GM19193 (cell line): ENCODE measurements around the gene GOLGA6L22.
"Not testable (repeated sequence)": the region's sequence is repeated elsewhere in the genome, so short reads cannot be mapped to it uniquely, and the experiment has no call there.

ENCODE experiments used
- POLR2A ChIP-seq: IDR thresholded peaks from 4 replicates; pipeline ENCODE4 v1.6.1; 2011; ENCODE audit not compliant: insufficient read depth, insufficient read length; ENCODE audit errors: extremely low read depth

Gene GOLGA6L22, protein sequence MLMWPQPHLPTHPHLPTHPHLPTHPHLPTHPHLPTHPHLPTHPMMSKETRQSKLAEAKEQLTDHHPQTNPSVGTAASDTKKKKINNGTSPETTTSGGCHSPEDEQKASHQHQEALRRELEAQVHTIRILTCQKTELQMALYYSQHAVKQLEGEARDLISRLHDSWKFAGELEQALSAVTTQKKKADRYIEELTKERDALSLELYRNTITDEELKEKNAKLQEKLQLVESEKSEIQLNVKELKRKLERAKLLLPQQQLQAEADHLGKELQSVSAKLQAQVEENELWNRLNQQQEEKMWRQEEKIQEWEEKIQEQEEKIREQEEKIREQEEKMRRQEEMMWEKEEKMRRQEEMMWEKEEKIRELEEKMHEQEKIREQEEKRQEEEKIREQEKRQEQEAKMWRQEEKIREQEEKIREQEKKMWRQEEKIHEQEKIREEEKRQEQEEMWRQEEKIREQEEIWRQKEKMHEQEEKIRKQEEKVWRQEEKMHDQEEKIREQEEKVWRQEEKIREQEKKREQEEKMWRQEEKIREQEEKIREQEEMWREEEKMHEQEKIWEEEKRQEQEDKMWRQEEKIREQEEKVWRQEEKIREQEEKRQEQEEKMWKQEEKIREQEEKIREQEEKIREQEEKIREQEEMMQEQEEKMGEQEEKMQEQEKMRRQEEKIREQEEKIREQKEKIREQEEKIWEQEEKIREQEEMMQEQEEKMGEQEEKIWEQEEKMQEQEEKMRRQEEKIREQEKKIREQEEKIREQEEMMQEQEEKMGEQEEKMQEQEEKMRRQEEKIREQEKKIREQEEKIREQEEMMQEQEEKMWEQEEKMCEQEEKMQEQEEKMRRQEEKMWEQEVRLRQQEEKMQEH

DNA sequence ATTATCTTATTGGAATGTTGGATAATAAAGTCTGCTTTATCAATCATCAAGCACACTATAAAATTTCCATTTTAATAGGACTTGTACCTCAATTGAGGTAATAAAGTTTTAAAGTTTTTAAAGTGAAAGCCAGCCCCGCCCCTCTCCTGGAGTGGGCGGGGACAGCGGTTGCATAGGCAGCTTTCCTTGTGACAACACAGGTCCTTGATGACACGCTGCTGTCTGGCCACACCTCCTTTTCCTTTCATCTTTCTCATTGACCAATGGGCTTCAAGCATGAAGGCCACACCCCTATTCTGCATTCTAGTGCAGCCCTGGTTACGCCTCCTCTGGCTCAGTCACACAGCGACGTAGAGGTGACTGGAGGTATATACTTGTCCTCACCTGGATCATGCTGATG, at the start of gene GOLGA6L22:
TSS of gene GOLGA6L22 (plus strand) at position 301 of the 400 bp plus-strand sequence. CDS start at position 392, 91 bp downstream.
- not testable (repeated sequence) for TF ChIP-seq POLR2A
